GM19240 (cell line): ENCODE measurements around the gene PSMB5.
"Not testable (repeated sequence)": the region's sequence is repeated elsewhere in the genome, so short reads cannot be mapped to it uniquely, and the experiment has no call there.

Experiments used
- DNase-seq: peaks from one replicate; pipeline ENCODE4 v3.0.0; 2011; ENCODE audit warnings: low spot score; ENCODE audit not compliant: insufficient read length

Gene PSMB5

GRCh38 chr14:23015618-23016017 is 19.1 kb downstream of the PSMB5 start:
- DNase-seq = no peak

- DNase-seq = not testable (repeated sequence)
Measured at GRCh38 chr14:23013749-23014054, 21.0 kb downstream of the PSMB5 start.

GRCh38 chr14:23013054-23013748 is 21.5 kb downstream of the PSMB5 start:
- no peak for DNase-seq

- DNase-seq = peak; percentile 72
Measured at GRCh38 chr14:23009939-23010726, 24.6 kb downstream of the PSMB5 start, which contains the start of gene C14orf93. C14orf93 (minus strand) TSS chr14:23010143; CDS start chr14:22999023, 11,120 bp downstream.

GRCh38 chr14:23009483-23009938 is 25.2 kb downstream of the PSMB5 start:
- no peak for DNase-seq

GRCh38 chr14:23008831-23009230 is 25.9 kb downstream of the PSMB5 start:
- DNase-seq = no peak

- DNase-seq = peak; percentile 91
Measured at GRCh38 chr14:23006544-23007419, 27.9 kb downstream of the PSMB5 start.

- DNase-seq = no peak
Measured at GRCh38 chr14:23006188-23006534, 28.5 kb downstream of the PSMB5 start.

- no peak for DNase-seq
Measured at GRCh38 chr14:23005451-23006187, 29.1 kb downstream of the PSMB5 start.

- not testable (repeated sequence) for DNase-seq
Measured at GRCh38 chr14:23004274-23004673, 30.4 kb downstream of the PSMB5 start.

GRCh38 chr14:23002592-23002991 is 32.1 kb downstream of the PSMB5 start:
- DNase-seq = no peak

GRCh38 chr14:23000860-23001259 is 33.8 kb downstream of the PSMB5 start:
- DNase-seq = no peak

GRCh38 chr14:22998329-22999012 is 36.2 kb downstream of the PSMB5 start:
- DNase-seq = no peak

GRCh38 chr14:22997676-22998323 is 36.9 kb downstream of the PSMB5 start:
- DNase-seq = no peak

- no peak for DNase-seq
Measured at GRCh38 chr14:22996768-22997654, 37.7 kb downstream of the PSMB5 start.

GRCh38 chr14:22995889-22996625 is 38.6 kb downstream of the PSMB5 start:
- DNase-seq = no peak

GRCh38 chr14:22994762-22995275 is 39.9 kb downstream of the PSMB5 start:
- DNase-seq = no peak

GRCh38 chr14:22993517-22993916 is 41.2 kb downstream of the PSMB5 start:
- DNase-seq = no peak
